NCI-H510A treated with DMSO at 0.1 percent for 48 hours (cell line): ENCODE measurements around the gene TMC3.
"Not testable (repeated sequence)": the region's sequence is repeated elsewhere in the genome, so short reads cannot be mapped to it uniquely, and the experiment has no call there.

Experiments
- DNase-seq: peaks from one replicate; lab custom pipeline; 2025; lab: John Stamatoyannopoulos, UW

The TMC3 gene

GRCh38 chr15:81384891-81385720, 11.1 kb upstream of the TMC3 start:
- DNase-seq: no peak

GRCh38 chr15:81381720-81382119, 7.7 kb upstream of the TMC3 start:
- DNase-seq: no peak

- no peak for DNase-seq
Observed at GRCh38 chr15:81380668-81381067, 6.7 kb upstream of the TMC3 start.

- no peak for DNase-seq
Observed at GRCh38 chr15:81380203-81380602, 6.2 kb upstream of the TMC3 start.

GRCh38 chr15:81379269-81379668, 5.3 kb upstream of the TMC3 start:
- no peak for DNase-seq

GRCh38 chr15:81378443-81378842, 4.4 kb upstream of the TMC3 start:
- DNase-seq: no peak

GRCh38 chr15:81377871-81378270, 3.9 kb upstream of the TMC3 start:
- DNase-seq: no peak

- no peak for DNase-seq
Observed at GRCh38 chr15:81376231-81376630, 2.2 kb upstream of the TMC3 start.

GRCh38 chr15:81375461-81375860, 1.4 kb upstream of the TMC3 start:
- no peak for DNase-seq

GRCh38 chr15:81373176-81373575, 837 bp downstream of the TMC3 start:
- no peak for DNase-seq

- DNase-seq: no peak
Observed at GRCh38 chr15:81372575-81372974, 1.4 kb downstream of the TMC3 start.

- DNase-seq: no peak
Observed at GRCh38 chr15:81363718-81364500, 10.1 kb downstream of the TMC3 start.

GRCh38 chr15:81363276-81363675, 10.7 kb downstream of the TMC3 start:
- no peak for DNase-seq

- no peak for DNase-seq
Observed at GRCh38 chr15:81362790-81363189, 11.2 kb downstream of the TMC3 start.

GRCh38 chr15:81361891-81362290, 12.1 kb downstream of the TMC3 start:
- DNase-seq: no peak

GRCh38 chr15:81360491-81360890, 13.5 kb downstream of the TMC3 start:
- no peak for DNase-seq

GRCh38 chr15:81358248-81358647, 15.8 kb downstream of the TMC3 start:
- no peak for DNase-seq

- no peak for DNase-seq
Observed at GRCh38 chr15:81357180-81357686, 16.8 kb downstream of the TMC3 start.

GRCh38 chr15:81356252-81356651, 17.8 kb downstream of the TMC3 start:
- DNase-seq: no peak

GRCh38 chr15:81351651-81352050, 22.4 kb downstream of the TMC3 start:
- no peak for DNase-seq

- DNase-seq: no peak
Observed at GRCh38 chr15:81349271-81349670, 24.7 kb downstream of the TMC3 start.

- not testable (repeated sequence) for DNase-seq
Observed at GRCh38 chr15:81348691-81349090, 25.3 kb downstream of the TMC3 start.

GRCh38 chr15:81347910-81348309, 26.1 kb downstream of the TMC3 start:
- DNase-seq: no peak
